NCI-H128 (cell line): ENCODE measurements around the gene CNTN1.
"Not testable (repeated sequence)": the region's sequence is repeated elsewhere in the genome, so short reads cannot be mapped to it uniquely, and the experiment has no call there.

Source experiments
- DNase-seq: peaks from one replicate; lab custom pipeline; 2025; ENCODE audit not compliant: unreplicated experiment; lab: John Stamatoyannopoulos, UW

CNTN1 gene

GRCh38 chr12:41023836-41024235, 331.6 kb downstream of the CNTN1 start:
- DNase-seq = no peak

GRCh38 chr12:41026151-41026550, 333.9 kb downstream of the CNTN1 start:
- DNase-seq = no peak

- no peak for DNase-seq
These were observed 340.1 kb downstream of the CNTN1 start for GRCh38 chr12:41032386-41032785.

GRCh38 chr12:41034686-41035085, 342.4 kb downstream of the CNTN1 start:
- DNase-seq = no peak

- DNase-seq = no peak
These were observed 347.2 kb downstream of the CNTN1 start for GRCh38 chr12:41039461-41039860.

GRCh38 chr12:41045509-41045908, 353.3 kb downstream of the CNTN1 start:
- no peak for DNase-seq

GRCh38 chr12:41049033-41049432, 356.8 kb downstream of the CNTN1 start:
- DNase-seq = no peak

GRCh38 chr12:41051954-41052353, 359.7 kb downstream of the CNTN1 start:
- DNase-seq = no peak

- no peak for DNase-seq
These were observed 360.2 kb downstream of the CNTN1 start for GRCh38 chr12:41052441-41052840.

- no peak for DNase-seq
These were observed 360.8 kb downstream of the CNTN1 start for GRCh38 chr12:41053046-41053445.

- no peak for DNase-seq
These were observed 363.8 kb downstream of the CNTN1 start for GRCh38 chr12:41055875-41056577.

GRCh38 chr12:41058266-41058665, 366.0 kb downstream of the CNTN1 start:
- DNase-seq = no peak

- DNase-seq = no peak
These were observed 369.0 kb downstream of the CNTN1 start for GRCh38 chr12:41061192-41061591.

- DNase-seq = no peak
These were observed 372.2 kb downstream of the CNTN1 start for GRCh38 chr12:41064411-41064810.

- no peak for DNase-seq
These were observed 375.9 kb downstream of the CNTN1 start for GRCh38 chr12:41067941-41068645.

GRCh38 chr12:41073633-41074472, 381.6 kb downstream of the CNTN1 start:
- DNase-seq = no peak

GRCh38 chr12:41074473-41074769, 382.2 kb downstream of the CNTN1 start:
- no peak for DNase-seq

GRCh38 chr12:41076114-41076513, 383.9 kb downstream of the CNTN1 start:
- DNase-seq = no peak

- DNase-seq = not testable (repeated sequence)
These were observed 389.0 kb downstream of the CNTN1 start for GRCh38 chr12:41081241-41081640.

GRCh38 chr12:41089438-41089837, 397.2 kb downstream of the CNTN1 start:
- DNase-seq = no peak

- no peak for DNase-seq
These were observed 399.9 kb downstream of the CNTN1 start for GRCh38 chr12:41092115-41092514.

- no peak for DNase-seq
These were observed 404.6 kb downstream of the CNTN1 start for GRCh38 chr12:41096797-41097196.
